NCI-H1048 (cell line): ENCODE measurements around the gene KRTAP2-4.
"Not testable (repeated sequence)": the region's sequence is repeated elsewhere in the genome, so short reads cannot be mapped to it uniquely, and the experiment has no call there.

Source experiments
- DNase-seq: peaks from one replicate; lab custom pipeline; 2025; lab: John Stamatoyannopoulos, UW

Gene KRTAP2-4

GRCh38 chr17:41037853-41038350 is 27.8 kb downstream of the KRTAP2-4 start:
- DNase-seq = no peak

- not testable (repeated sequence) for DNase-seq
Measured at GRCh38 chr17:41034346-41034935, 31.2 kb downstream of the KRTAP2-4 start, which contains the start of gene KRTAP1-3. Gene KRTAP1-3, minus strand, starts transcription at chr17:41034874. Its CDS starts 53 bp downstream, at chr17:41034821.

GRCh38 chr17:41029633-41030245 is 35.9 kb downstream of the KRTAP2-4 start, which contains the start of gene KRTAP1-4:
Gene KRTAP1-4, minus strand, starts transcription at chr17:41030195. Its CDS starts 117 bp downstream, at chr17:41030078.
- DNase-seq = no peak

GRCh38 chr17:41026715-41027471 is 38.8 kb downstream of the KRTAP2-4 start, which contains the start of gene KRTAP1-5:
Gene KRTAP1-5, minus strand, starts transcription at chr17:41027208. Its CDS starts 53 bp downstream, at chr17:41027155.
- DNase-seq = no peak

GRCh38 chr17:41024697-41025096 is 41.0 kb downstream of the KRTAP2-4 start:
- no peak for DNase-seq

GRCh38 chr17:41020336-41020735 is 45.3 kb downstream of the KRTAP2-4 start:
- no peak for DNase-seq

GRCh38 chr17:41019415-41019814 is 46.3 kb downstream of the KRTAP2-4 start:
- no peak for DNase-seq

- DNase-seq = no peak
Measured at GRCh38 chr17:41018541-41018940, 47.1 kb downstream of the KRTAP2-4 start.

- no peak for DNase-seq
Measured at GRCh38 chr17:41016578-41017215, 49.0 kb downstream of the KRTAP2-4 start.

- DNase-seq = no peak
Measured at GRCh38 chr17:41015454-41015853, 50.2 kb downstream of the KRTAP2-4 start.
